ENCODE results near the gene SLC35A3. TPM values are rescaled to one million over a fixed set of nuclear protein-coding genes. Genes with fewer than 3 reads are reported as not detected.

Gene SLC35A3
- total and polyA plus RNA-seq, 10 of the 15 experiments (the other 5 are each of a cell fraction or from before 2014, with no cell fraction given): 3.6 to 24.3 (median 15.4) TPM

DNA sequence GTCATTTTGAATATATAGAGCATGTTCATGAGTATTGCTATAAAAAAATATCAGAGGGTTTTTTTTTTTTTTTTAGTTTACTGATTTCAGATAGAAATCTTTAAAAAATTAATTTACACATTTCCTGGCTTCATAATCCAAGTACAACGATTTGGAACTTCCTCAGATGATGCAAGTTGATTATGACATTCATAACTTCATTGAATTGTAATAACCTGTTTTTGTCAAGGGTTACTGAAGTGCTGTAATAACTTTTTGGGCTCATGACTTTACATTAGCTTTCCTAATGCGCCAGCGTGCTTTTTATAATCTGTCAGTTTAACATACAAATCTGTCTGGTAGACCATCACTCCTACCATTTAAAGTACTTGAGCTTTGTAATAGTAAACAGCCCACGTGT is 81.6 kb downstream of the SLC35A3 start:
- DNase-seq (ENCODE audit: low read depth, low spot score) (no peak), FAIRE-seq (no peak), ATAC-seq (no peak)
- Histone ChIP-seq H2AFZ (ENCODE audit: control insufficient read depth, low read depth, low read length) (no peak overlapping the region), H3K79me2 (ENCODE audit: control insufficient read depth, insufficient read depth, low read length) (peaks cover 73% of the 10 kb centered on the region), H3K4me1 (ENCODE audit: control insufficient read depth, insufficient read depth, low read length) (peaks cover 13% of the 10 kb centered on the region), H4K20me1 (ENCODE audit: control insufficient read depth, insufficient read depth) (no peaks in the 10 kb centered on the region), H3K9ac (ENCODE audit: control insufficient read depth, insufficient read depth, low read length) (no peak overlapping the region), H3K27ac (ENCODE audit: control insufficient read depth, insufficient read depth) (no peak overlapping the region), H3K27me3 (replicated peaks in 1 of 2; ENCODE audit: control insufficient read depth in 2 of 2, insufficient read depth in 2 of 2, low read length in 1 of 2) (no peaks in the 10 kb centered on the region), H3K4me3 (no peak overlapping the region), H3K36me3 (ENCODE audit: control insufficient read depth in 2 of 2, insufficient read depth in 2 of 2, low read length in 1 of 2) (peaks cover 0 to 23% of the 10 kb centered on the region in 2 experiments; a peak in 3 of 4 replicates), H3K4me2 (ENCODE audit: control insufficient read depth, insufficient read depth) (no peak overlapping the region), H3K9me3 (replicated peaks; ENCODE audit: control insufficient read depth, insufficient read depth, low read length) (no peaks in the 10 kb centered on the region; the same call in 2 of the 3 replicates)
- ChIA-PET SMC1A (ENCODE audit: uncharacterized antibody, unreplicated experiment) (interaction anchor here (0.8 to 6.8 kb wide), 6 partner anchors 9 to 36 kb away, joined by 3 to 56 read pairs (median 4); no protein-coding TSS in a partner anchor), RAD21 (ENCODE audit: unreplicated experiment) (interaction anchor here (0.8 to 2.1 kb wide), 5 partner anchors 8 to 214 kb away, joined by 3 to 4 read pairs (median 4); partner anchors contain the start of gene RTCA), CTCF (interaction anchor here (0.6 to 1.8 kb wide), 9 partner anchors 10 to 568 kb away, joined by 3 to 5 read pairs (median 4); a partner anchor contains a TSS), POLR2A (interaction anchor here (0.9 to 2.7 kb wide), 6 partner anchors 9 to 24 kb away, joined by 3 to 14 read pairs (median 6); a partner anchor contains a TSS)
- no TSS peak for BruUV-seq (replicated peaks)
- WGBS (ENCODE audit: insufficient coverage, insufficient replicate concordance, low lambda C conversion rate, missing lambda C conversion rate): 72% methylated on average over 4 of the region's 4 CpGs
- TF ChIP-seq FOS (IDR thresholded peaks at IDR 0.05; ENCODE audit: borderline replicate concordance, extremely low read depth, insufficient read length) (no peak), TAF1 (IDR thresholded peaks at IDR 0.05; ENCODE audit: borderline replicate concordance, low read depth, low read length) (no peak), HDAC6 (IDR thresholded peaks at IDR 0.05; ENCODE audit: unreplicated experiment) (no peak), MTA3 (IDR thresholded peaks at IDR 0.05; ENCODE audit: borderline replicate concordance, low read length) (no peak), SUZ12 (IDR thresholded peaks at IDR 0.05; ENCODE audit: unreplicated experiment) (no peak), ZBED1 (IDR thresholded peaks at IDR 0.05; ENCODE audit: borderline replicate concordance) (no peak), STAT1 (conservative IDR thresholded peaks at IDR 0.05) (no peak), TCF7 (IDR thresholded peaks at IDR 0.05; ENCODE audit: borderline replicate concordance) (no peak), MEF2A (IDR thresholded peaks at IDR 0.05; ENCODE audit: insufficient read depth, low read depth, low read length) (no peak), CHD2 (IDR thresholded peaks at IDR 0.05; ENCODE audit: borderline replicate concordance, low read depth, low read length) (no peak), ZNF622 (IDR thresholded peaks at IDR 0.05) (no peak), HSF1 (IDR thresholded peaks at IDR 0.05; ENCODE audit: low read depth, low read length) (no peak), RB1 (IDR thresholded peaks at IDR 0.05; ENCODE audit: borderline replicate concordance) (no peak), SREBF1 (IDR thresholded peaks at IDR 0.05; ENCODE audit: low read length) (no peak), RFX5 (IDR thresholded peaks at IDR 0.05; ENCODE audit: low read depth, low read length) (no peak), GABPA (IDR thresholded peaks at IDR 0.05; ENCODE audit: low read depth) (no peak), E2F4 (IDR thresholded peaks at IDR 0.05; ENCODE audit: low read depth, low read length) (no peak)
- TF ChIP-seq, protein P1, sequence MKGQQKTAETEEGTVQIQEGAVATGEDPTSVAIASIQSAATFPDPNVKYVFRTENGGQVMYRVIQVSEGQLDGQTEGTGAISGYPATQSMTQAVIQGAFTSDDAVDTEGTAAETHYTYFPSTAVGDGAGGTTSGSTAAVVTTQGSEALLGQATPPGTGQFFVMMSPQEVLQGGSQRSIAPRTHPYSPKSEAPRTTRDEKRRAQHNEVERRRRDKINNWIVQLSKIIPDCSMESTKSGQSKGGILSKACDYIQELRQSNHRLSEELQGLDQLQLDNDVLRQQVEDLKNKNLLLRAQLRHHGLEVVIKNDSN (IDR thresholded peaks at IDR 0.05; ENCODE audit: borderline replicate concordance, extremely low read length, insufficient read depth, low read depth, low read length): no peak
- TF ChIP-seq, protein P2, sequence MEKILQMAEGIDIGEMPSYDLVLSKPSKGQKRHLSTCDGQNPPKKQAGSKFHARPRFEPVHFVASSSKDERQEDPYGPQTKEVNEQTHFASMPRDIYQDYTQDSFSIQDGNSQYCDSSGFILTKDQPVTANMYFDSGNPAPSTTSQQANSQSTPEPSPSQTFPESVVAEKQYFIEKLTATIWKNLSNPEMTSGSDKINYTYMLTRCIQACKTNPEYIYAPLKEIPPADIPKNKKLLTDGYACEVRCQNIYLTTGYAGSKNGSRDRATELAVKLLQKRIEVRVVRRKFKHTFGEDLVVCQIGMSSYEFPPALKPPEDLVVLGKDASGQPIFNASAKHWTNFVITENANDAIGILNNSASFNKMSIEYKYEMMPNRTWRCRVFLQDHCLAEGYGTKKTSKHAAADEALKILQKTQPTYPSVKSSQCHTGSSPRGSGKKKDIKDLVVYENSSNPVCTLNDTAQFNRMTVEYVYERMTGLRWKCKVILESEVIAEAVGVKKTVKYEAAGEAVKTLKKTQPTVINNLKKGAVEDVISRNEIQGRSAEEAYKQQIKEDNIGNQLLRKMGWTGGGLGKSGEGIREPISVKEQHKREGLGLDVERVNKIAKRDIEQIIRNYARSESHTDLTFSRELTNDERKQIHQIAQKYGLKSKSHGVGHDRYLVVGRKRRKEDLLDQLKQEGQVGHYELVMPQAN (conservative IDR thresholded peaks at IDR 0.05): no peak
- intact Hi-C loops (cut with micrococcal nuclease; ENCODE audit: unreplicated experiment): loop anchor here (2.0 kb wide), 1 partner anchor 25 kb away; no protein-coding TSS in a partner anchor
- in situ Hi-C loops (cut with MboI): no loop called here
